K562 (cell line): ENCODE data around the gene ACOT7. TPM values are rescaled to one million over a fixed set of nuclear protein-coding genes. Genes with fewer than 3 reads are reported as not detected.

Experiments
- DNMT1 ChIP-seq: fragments of 450-650 bp; IDR thresholded peaks from 2 replicates; pipeline ENCODE4 v1.6.1; 2016; ENCODE audit warnings: antibody characterized with exemption, mild to moderate bottlenecking
- ETV1 ChIP-seq: fragments of 450-650 bp; conservative IDR thresholded peaks from 2 replicates; pipeline ENCODE4 v1.6.1; 2016; ENCODE audit warnings: missing genetic modification characterization, control low read depth, low read depth, missing compliant biosample characterization
- MAZ ChIP-seq, 2 experiments: fragments of 450-650 bp in 1 of 2; sonication (generic) in 1 of 2; formaldehyde crosslinking; IDR thresholded peaks in 1 of 2; conservative IDR thresholded peaks in 1 of 2; 2 replicates each; pipeline versions ENCODE4 v1.4.0 to v1.5.0; 2020; ENCODE audit warnings: mild to moderate bottlenecking in 1 of 2, missing genetic modification reagents in 1 of 2
- SP1 ChIP-seq: sonication (generic); formaldehyde crosslinking; IDR thresholded peaks from 2 replicates; pipeline ENCODE4 v1.8.1; 2022; ENCODE audit warnings: mild to moderate bottlenecking, missing genetic modification reagents
- TEAD4 ChIP-seq, 2 experiments: sonication (generic) in 1 of 2; formaldehyde crosslinking in 1 of 2; IDR thresholded peaks; 2 replicates each; pipeline versions ENCODE4 v1.6.1 to v1.8.0; 2012 to 2022; ENCODE audit warnings: borderline replicate concordance in 1 of 2, inconsistent platforms in 1 of 2, low read length in 1 of 2, mild to moderate bottlenecking in 1 of 2, missing genetic modification reagents in 1 of 2
- ZSCAN29 ChIP-seq: fragments of 450-650 bp; IDR thresholded peaks from 2 replicates; pipeline ENCODE4 v1.6.1; 2017
- polyA plus RNA-seq, 8 experiments: library from polyadenylated mRNA; depleted of rRNA in 4 of 8; stranded (reverse) in 5 of 8; unstranded in 3 of 8; fragments of >200 nt; fragmentation: Nextera tagmentation in 2 of 8; fragmentation: Illumina TruSeq in 1 of 8; extraction: Ambion mirVana in 2 of 8; extraction: Trizol in 1 of 8; gene quantifications; 2 replicates each; pipeline versions ENCODE4 v1.2.1 to v1.2.3, GENCODE V29; 2011 to 2014; ENCODE audit warnings: inconsistent platforms in 1 of 8, missing spikeins in 1 of 8
- total RNA-seq, 7 experiments: library from RNA; depleted of rRNA in 6 of 7; stranded (reverse); fragments of >200 nt in 6 of 7; fragmentation: Illumina TruSeq in 2 of 7; extraction: Trizol in 2 of 7; gene quantifications; 2 replicates each; pipeline versions ENCODE4 v1.2.1 to v1.2.3, GENCODE V29; 2011 to 2021; ENCODE audit warnings: low replicate concordance in 1 of 7
- TF ChIP-seq, protein P1 (sequence below), 2 experiments: fragments of 450-650 bp in 1 of 2; sonication (generic) in 1 of 2; formaldehyde crosslinking in 1 of 2; IDR thresholded peaks in 1 of 2; conservative IDR thresholded peaks in 1 of 2; 2 replicates each; pipeline versions ENCODE4 v1.6.1 to v1.8.1; 2016 to 2023; ENCODE audit warnings: mild to moderate bottlenecking in 2 of 2, moderate library complexity in 2 of 2, inconsistent platforms in 1 of 2, missing genetic modification reagents in 1 of 2
- TF ChIP-seq, protein P2 (sequence below), 2 experiments: fragments of 450-650 bp; IDR thresholded peaks; 2 replicates each; pipeline ENCODE4 v1.6.1; 2018; ENCODE audit warnings: mild to moderate bottlenecking in 2 of 2, low read depth in 1 of 2; ENCODE audit not compliant: partially characterized antibody in 2 of 2
- TF ChIP-seq, protein P3 (sequence below): fragments of 250-450 bp; sonication (Bioruptor Pico); IDR thresholded peaks from 2 replicates; pipeline ENCODE4 v1.8.0; 2021; ENCODE audit warnings: moderate library complexity, mild to moderate bottlenecking, inconsistent platforms
- TF ChIP-seq, protein P4 (sequence below): fragments of 450-650 bp; formaldehyde crosslinking; IDR thresholded peaks from 2 replicates; pipeline ENCODE4 v1.4.0; 2022; ENCODE audit warnings: missing genetic modification characterization
- TF ChIP-seq, protein P5 (sequence below): fragments of 450-650 bp; formaldehyde crosslinking; conservative IDR thresholded peaks from 2 replicates; pipeline ENCODE4 v1.4.0; 2022; ENCODE audit warnings: mild to moderate bottlenecking, missing genetic modification characterization
- TF ChIP-seq, protein P6 (sequence below): IDR thresholded peaks from 2 replicates; pipeline ENCODE4 v1.6.1; 2016; ENCODE audit warnings: missing genetic modification characterization, missing compliant biosample characterization
- TF ChIP-seq, protein P7 (sequence below): sonication (generic); formaldehyde crosslinking; IDR thresholded peaks from 2 replicates; pipeline ENCODE4 v1.8.1; 2023; ENCODE audit warnings: mild to moderate bottlenecking, missing genetic modification reagents

ACOT7 gene
- total and polyA plus RNA-seq, 9 of the 15 experiments (the other 6 are each of a cell fraction or from before 2014, with no cell fraction given): 7.0 to 92.6 (median 37.2) TPM

DNA sequence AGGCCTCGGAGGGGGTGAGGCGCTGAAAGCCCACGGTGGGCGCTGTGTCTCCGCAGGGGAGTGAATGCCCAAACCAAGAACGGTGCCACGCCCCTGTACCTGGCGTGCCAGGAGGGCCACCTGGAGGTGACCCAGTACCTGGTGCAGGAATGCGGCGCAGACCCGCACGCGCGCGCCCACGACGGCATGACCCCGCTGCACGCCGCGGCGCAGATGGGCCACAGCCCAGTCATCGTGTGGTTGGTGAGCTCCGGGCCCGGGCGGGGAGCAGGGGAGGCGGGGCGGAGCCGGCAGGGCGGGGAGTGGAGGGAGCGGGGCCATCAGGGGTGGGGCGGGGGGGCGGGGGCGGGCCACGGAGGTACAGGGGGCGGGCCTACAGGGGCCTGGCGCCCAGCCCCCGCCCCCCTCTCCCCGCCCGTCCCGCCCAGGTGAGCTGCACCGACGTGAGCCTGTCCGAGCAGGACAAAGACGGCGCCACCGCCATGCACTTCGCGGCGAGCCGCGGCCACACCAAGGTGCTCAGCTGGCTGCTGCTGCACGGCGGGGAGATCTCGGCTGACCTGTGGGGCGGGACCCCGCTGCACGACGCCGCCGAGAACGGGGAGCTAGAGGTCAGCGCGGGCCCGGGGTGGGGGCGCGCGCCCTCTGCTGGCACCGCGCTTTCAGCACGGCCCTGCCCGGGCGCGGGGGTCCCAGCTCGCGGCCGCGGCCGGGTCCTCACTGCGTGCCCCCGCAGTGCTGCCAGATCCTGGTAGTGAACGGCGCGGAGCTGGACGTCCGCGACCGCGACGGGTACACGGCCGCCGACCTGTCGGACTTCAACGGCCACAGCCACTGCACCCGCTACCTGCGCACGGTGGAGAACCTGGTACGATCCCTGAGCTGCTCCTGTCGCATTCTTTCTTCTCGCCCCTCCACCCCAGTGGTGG lies 46.9 kb upstream of the ACOT7 start (continued):
- TF ChIP-seq, protein P1, sequence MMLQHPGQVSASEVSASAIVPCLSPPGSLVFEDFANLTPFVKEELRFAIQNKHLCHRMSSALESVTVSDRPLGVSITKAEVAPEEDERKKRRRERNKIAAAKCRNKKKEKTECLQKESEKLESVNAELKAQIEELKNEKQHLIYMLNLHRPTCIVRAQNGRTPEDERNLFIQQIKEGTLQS (IDR thresholded peaks at IDR 0.05): no peak
- TF ChIP-seq, protein P1 (CRISPR knock-in tag; conservative IDR thresholded peaks at IDR 0.05): no peak
- TF ChIP-seq DNMT1: no peak
- TF ChIP-seq, protein P2, sequence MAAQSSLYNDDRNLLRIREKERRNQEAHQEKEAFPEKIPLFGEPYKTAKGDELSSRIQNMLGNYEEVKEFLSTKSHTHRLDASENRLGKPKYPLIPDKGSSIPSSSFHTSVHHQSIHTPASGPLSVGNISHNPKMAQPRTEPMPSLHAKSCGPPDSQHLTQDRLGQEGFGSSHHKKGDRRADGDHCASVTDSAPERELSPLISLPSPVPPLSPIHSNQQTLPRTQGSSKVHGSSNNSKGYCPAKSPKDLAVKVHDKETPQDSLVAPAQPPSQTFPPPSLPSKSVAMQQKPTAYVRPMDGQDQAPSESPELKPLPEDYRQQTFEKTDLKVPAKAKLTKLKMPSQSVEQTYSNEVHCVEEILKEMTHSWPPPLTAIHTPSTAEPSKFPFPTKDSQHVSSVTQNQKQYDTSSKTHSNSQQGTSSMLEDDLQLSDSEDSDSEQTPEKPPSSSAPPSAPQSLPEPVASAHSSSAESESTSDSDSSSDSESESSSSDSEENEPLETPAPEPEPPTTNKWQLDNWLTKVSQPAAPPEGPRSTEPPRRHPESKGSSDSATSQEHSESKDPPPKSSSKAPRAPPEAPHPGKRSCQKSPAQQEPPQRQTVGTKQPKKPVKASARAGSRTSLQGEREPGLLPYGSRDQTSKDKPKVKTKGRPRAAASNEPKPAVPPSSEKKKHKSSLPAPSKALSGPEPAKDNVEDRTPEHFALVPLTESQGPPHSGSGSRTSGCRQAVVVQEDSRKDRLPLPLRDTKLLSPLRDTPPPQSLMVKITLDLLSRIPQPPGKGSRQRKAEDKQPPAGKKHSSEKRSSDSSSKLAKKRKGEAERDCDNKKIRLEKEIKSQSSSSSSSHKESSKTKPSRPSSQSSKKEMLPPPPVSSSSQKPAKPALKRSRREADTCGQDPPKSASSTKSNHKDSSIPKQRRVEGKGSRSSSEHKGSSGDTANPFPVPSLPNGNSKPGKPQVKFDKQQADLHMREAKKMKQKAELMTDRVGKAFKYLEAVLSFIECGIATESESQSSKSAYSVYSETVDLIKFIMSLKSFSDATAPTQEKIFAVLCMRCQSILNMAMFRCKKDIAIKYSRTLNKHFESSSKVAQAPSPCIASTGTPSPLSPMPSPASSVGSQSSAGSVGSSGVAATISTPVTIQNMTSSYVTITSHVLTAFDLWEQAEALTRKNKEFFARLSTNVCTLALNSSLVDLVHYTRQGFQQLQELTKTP (IDR thresholded peaks at IDR 0.05; ENCODE audit: low read depth in 1 of 2, partially characterized antibody in 2 of 2): no peak
- TF ChIP-seq, protein P3, sequence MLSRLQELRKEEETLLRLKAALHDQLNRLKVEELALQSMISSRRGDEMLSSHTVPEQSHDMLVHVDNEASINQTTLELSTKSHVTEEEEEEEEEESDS (CRISPR knock-in tag): no peak
- TF ChIP-seq, protein P4, sequence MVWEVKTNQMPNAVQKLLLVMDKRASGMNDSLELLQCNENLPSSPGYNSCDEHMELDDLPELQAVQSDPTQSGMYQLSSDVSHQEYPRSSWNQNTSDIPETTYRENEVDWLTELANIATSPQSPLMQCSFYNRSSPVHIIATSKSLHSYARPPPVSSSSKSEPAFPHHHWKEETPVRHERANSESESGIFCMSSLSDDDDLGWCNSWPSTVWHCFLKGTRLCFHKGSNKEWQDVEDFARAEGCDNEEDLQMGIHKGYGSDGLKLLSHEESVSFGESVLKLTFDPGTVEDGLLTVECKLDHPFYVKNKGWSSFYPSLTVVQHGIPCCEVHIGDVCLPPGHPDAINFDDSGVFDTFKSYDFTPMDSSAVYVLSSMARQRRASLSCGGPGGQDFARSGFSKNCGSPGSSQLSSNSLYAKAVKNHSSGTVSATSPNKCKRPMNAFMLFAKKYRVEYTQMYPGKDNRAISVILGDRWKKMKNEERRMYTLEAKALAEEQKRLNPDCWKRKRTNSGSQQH: no peak
- TF ChIP-seq, protein P5, sequence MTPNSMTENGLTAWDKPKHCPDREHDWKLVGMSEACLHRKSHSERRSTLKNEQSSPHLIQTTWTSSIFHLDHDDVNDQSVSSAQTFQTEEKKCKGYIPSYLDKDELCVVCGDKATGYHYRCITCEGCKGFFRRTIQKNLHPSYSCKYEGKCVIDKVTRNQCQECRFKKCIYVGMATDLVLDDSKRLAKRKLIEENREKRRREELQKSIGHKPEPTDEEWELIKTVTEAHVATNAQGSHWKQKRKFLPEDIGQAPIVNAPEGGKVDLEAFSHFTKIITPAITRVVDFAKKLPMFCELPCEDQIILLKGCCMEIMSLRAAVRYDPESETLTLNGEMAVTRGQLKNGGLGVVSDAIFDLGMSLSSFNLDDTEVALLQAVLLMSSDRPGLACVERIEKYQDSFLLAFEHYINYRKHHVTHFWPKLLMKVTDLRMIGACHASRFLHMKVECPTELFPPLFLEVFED (CRISPR knock-in tag): no peak
- TF ChIP-seq ZSCAN29: no peak
- TF ChIP-seq MAZ (CRISPR knock-in tag; conservative IDR thresholded peaks at IDR 0.05 in 1 of 2, IDR thresholded peaks at IDR 0.05 in 1 of 2): peak; percentile 33 to 57; a peak in 2 of 4 replicates
- TF ChIP-seq SP1 (CRISPR knock-in tag): peak; percentile 43; the same call in 1 of the 2 replicates
- TF ChIP-seq, protein P6, sequence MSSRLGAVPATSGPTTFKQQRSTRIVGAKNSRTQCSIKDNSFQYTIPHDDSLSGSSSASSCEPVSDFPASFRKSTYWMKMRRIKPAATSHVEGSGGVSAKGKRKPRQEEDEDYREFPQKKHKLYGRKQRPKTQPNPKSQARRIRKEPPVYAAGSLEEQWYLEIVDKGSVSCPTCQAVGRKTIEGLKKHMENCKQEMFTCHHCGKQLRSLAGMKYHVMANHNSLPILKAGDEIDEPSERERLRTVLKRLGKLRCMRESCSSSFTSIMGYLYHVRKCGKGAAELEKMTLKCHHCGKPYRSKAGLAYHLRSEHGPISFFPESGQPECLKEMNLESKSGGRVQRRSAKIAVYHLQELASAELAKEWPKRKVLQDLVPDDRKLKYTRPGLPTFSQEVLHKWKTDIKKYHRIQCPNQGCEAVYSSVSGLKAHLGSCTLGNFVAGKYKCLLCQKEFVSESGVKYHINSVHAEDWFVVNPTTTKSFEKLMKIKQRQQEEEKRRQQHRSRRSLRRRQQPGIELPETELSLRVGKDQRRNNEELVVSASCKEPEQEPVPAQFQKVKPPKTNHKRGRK (tag): no peak
- no peak for TF ChIP-seq ETV1 (tag)
- TF ChIP-seq, protein P7, sequence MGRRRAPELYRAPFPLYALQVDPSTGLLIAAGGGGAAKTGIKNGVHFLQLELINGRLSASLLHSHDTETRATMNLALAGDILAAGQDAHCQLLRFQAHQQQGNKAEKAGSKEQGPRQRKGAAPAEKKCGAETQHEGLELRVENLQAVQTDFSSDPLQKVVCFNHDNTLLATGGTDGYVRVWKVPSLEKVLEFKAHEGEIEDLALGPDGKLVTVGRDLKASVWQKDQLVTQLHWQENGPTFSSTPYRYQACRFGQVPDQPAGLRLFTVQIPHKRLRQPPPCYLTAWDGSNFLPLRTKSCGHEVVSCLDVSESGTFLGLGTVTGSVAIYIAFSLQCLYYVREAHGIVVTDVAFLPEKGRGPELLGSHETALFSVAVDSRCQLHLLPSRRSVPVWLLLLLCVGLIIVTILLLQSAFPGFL (CRISPR knock-in tag): no peak
- no peak for TF ChIP-seq TEAD4 (IDR thresholded peaks at IDR 0.05; ENCODE audit: low read length)
- no peak for TF ChIP-seq TEAD4 (CRISPR knock-in tag; IDR thresholded peaks at IDR 0.05; ENCODE audit: borderline replicate concordance)
